SK-N-MC (cell line): ENCODE results near the gene RGS6.

Experiments used
- DNase-seq: peaks from one replicate; pipeline ENCODE4 v3.0.0-alpha.2; 2011; ENCODE audit warnings: low read depth, low spot score
- H3K27ac ChIP-seq: fragments of 200-600 bp; sonication (generic); 2 replicates; pipeline ENCODE4 v1.5.1; 2016; ENCODE audit warnings: mixed run types
- H3K36me3 ChIP-seq: fragments of 200-600 bp; sonication (generic); 2 replicates; pipeline ENCODE4 v1.6.1; 2017; ENCODE audit warnings: antibody characterized with exemption, low read length, mixed read lengths; ENCODE audit not compliant: insufficient read depth
- H3K4me3 ChIP-seq: fragments of 200-600 bp; sonication (generic); 2 replicates; pipeline ENCODE4 v1.5.1; 2016
- H3K9ac ChIP-seq: fragments of 200-600 bp; sonication (generic); 2 replicates; pipeline ENCODE4 v1.8.0; 2017; ENCODE audit warnings: mixed run types, mixed read lengths; ENCODE audit not compliant: insufficient read length
- H3K9me3 ChIP-seq: fragments of 200-600 bp; sonication (generic); 2 replicates; pipeline ENCODE4 v1.6.1; 2017; ENCODE audit warnings: low read depth, mild to moderate bottlenecking, antibody characterized with exemption, low read length, moderate library complexity, mixed read lengths
- EZH2 ChIP-seq: fragments of 200-600 bp; sonication (generic); IDR thresholded peaks from one replicate; pipeline ENCODE4 v1.6.1; 2017; ENCODE audit warnings: antibody characterized with exemption
- FOXP2 ChIP-seq: optimal IDR thresholded peaks from 2 replicates; pipeline ENCODE3; 2011; ENCODE audit warnings: mild to moderate bottlenecking, moderate library complexity; ENCODE audit not compliant: insufficient read depth; ENCODE audit errors: extremely low read length, control extremely low read depth
- POLR2AphosphoS5 ChIP-seq: IDR thresholded peaks from 2 replicates; pipeline ENCODE4 v1.6.1; 2012; ENCODE audit warnings: mild to moderate bottlenecking, low read depth, low read length, borderline replicate concordance

The RGS6 gene

GRCh38 chr14:72521968-72522741, 589.9 kb downstream of the RGS6 start:
- no peak for TF ChIP-seq FOXP2
- TF ChIP-seq EZH2, result no peak

GRCh38 chr14:72522847-72523246, 590.6 kb downstream of the RGS6 start:
- DNase-seq, result no peak
- H3K4me3 ChIP-seq, result no peak overlapping the region
- peaks cover 8% of the 10 kb centered on the region; the same call in 1 of the 2 replicates for H3K9me3 ChIP-seq
- H3K36me3 ChIP-seq, result no peaks in the 10 kb centered on the region
- no peak overlapping the region for H3K9ac ChIP-seq
- no peak for TF ChIP-seq FOXP2
- TF ChIP-seq POLR2AphosphoS5, result no peak
- no peak for TF ChIP-seq EZH2
- no peak overlapping the region for H3K27ac ChIP-seq

More at GRCh38 chr14:72521968-72522741, 589.9 kb downstream of the RGS6 start:
- no peak overlapping the region for H3K9ac ChIP-seq
- H3K27ac ChIP-seq, result no peak overlapping the region
- peaks cover 8% of the 10 kb centered on the region; the same call in 1 of the 2 replicates for H3K9me3 ChIP-seq
- DNase-seq, result no peak
- no peaks in the 10 kb centered on the region for H3K36me3 ChIP-seq
- H3K4me3 ChIP-seq, result no peak overlapping the region

GRCh38 chr14:72523424-72524294, 591.4 kb downstream of the RGS6 start:
- TF ChIP-seq EZH2 (no peak), FOXP2 (no peak), POLR2AphosphoS5 (no peak)

GRCh38 chr14:72524295-72524629, 592.0 kb downstream of the RGS6 start:
- Histone ChIP-seq H3K4me3 (no peak overlapping the region), H3K27ac (no peak overlapping the region), H3K9me3 (peaks cover 8% of the 10 kb centered on the region; the same call in 1 of the 2 replicates), H3K9ac (no peak overlapping the region), H3K36me3 (no peaks in the 10 kb centered on the region)
- TF ChIP-seq FOXP2, result no peak
- DNase-seq, result no peak

More at GRCh38 chr14:72523424-72524294, 591.4 kb downstream of the RGS6 start:
- H3K9ac ChIP-seq, result no peak overlapping the region
- DNase-seq, result no peak
- peaks cover 8% of the 10 kb centered on the region; the same call in 1 of the 2 replicates for H3K9me3 ChIP-seq
- H3K27ac ChIP-seq, result no peak overlapping the region
- H3K4me3 ChIP-seq, result no peak overlapping the region
- no peaks in the 10 kb centered on the region for H3K36me3 ChIP-seq

- Histone ChIP-seq H3K9me3 (peaks cover 7% of the 10 kb centered on the region; the same call in 1 of the 2 replicates), H3K36me3 (no peaks in the 10 kb centered on the region), H3K4me3 (0 out of 2 replicates have a peak overlapping the region, but pooled peaks have one; percentile 9), H3K9ac (no peak overlapping the region), H3K27ac (no peak overlapping the region)
- TF ChIP-seq EZH2, result no peak
- no peak for TF ChIP-seq POLR2AphosphoS5
- no peak for TF ChIP-seq FOXP2
- DNase-seq, result no peak
Measured at GRCh38 chr14:72525087-72525915, 593.1 kb downstream of the RGS6 start.

- H3K9ac ChIP-seq, result no peak overlapping the region
- TF ChIP-seq FOXP2 (no peak), POLR2AphosphoS5 (no peak), EZH2 (no peak)
- no peak overlapping the region for H3K4me3 ChIP-seq
Measured at GRCh38 chr14:72527591-72527990, 595.4 kb downstream of the RGS6 start.

GRCh38 chr14:72528059-72528862, 596.0 kb downstream of the RGS6 start:
- TF ChIP-seq FOXP2 (no peak), EZH2 (no peak), POLR2AphosphoS5 (no peak)

More at GRCh38 chr14:72527591-72527990, 595.4 kb downstream of the RGS6 start:
- H3K9me3 ChIP-seq, result no peaks in the 10 kb centered on the region
- DNase-seq, result no peak
- H3K27ac ChIP-seq, result no peak overlapping the region
- H3K36me3 ChIP-seq, result no peaks in the 10 kb centered on the region

More at GRCh38 chr14:72528059-72528862, 596.0 kb downstream of the RGS6 start:
- H3K36me3 ChIP-seq, result no peaks in the 10 kb centered on the region
- no peak for DNase-seq
- H3K27ac ChIP-seq, result no peak overlapping the region
- H3K4me3 ChIP-seq, result no peak overlapping the region
- no peaks in the 10 kb centered on the region for H3K9me3 ChIP-seq
- H3K9ac ChIP-seq, result no peak overlapping the region
